Fibroblast of villous mesenchyme (primary cell): ENCODE results near the gene TFB2M. TPM values are rescaled to one million over a fixed set of nuclear protein-coding genes. Genes with fewer than 3 reads are reported as not detected.
"Not testable (repeated sequence)": the region's sequence is repeated elsewhere in the genome, so short reads cannot be mapped to it uniquely, and the experiment has no call there.

Experiments
- DNase-seq: peaks from one replicate; pipeline ENCODE4 v3.0.0-alpha.2; 2010; ENCODE audit warnings: low read depth
- H3K4me3 ChIP-seq: 2 replicates; pipeline ENCODE4 v1.5.1; 2011; ENCODE audit warnings: low read depth, mild to moderate bottlenecking, low read length
- CTCF ChIP-seq: IDR thresholded peaks from 2 replicates; pipeline ENCODE4 v1.5.1; 2012; ENCODE audit warnings: low read depth, mild to moderate bottlenecking, low read length; ENCODE audit not compliant: insufficient read depth
- total RNA-seq: library from RNA; depleted of rRNA; stranded (reverse); fragments of >200 nt; gene quantifications from 2 replicates; pipeline ENCODE4 v1.2.3, GENCODE V29; 2012

The TFB2M gene
- total RNA-seq, 1 donor: 29.4 TPM

DNA sequence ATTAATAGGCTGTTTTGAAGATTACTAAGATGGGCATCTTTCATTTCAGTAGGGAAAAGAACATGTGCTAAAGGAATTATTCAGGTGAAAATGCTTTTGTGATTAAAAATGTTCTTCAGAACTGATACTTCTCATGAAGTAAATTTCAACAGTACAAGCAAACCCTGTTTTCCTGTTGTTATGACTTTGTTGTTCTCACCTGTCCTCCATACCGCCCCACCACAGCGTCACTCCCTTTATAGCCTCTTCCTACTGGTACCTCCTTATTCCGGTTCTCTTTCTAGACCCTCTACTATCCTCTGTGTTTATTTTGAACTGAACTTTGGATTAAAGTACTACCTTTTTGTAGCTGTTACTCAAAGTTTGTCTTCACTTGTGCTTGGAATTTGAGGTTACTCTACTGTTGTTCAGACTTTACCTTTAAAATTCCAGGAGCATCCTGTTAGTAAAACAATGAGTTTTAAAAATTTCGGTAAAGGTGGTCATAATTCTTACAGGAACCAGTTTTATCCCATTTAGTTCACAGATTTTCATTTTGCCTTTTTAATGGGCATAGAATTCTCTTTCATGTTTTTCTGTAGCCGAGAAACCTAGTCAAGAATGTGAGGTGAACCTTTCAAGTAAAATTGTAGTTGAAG, 11.1 kb upstream of the TFB2M start:
- no peak for TF ChIP-seq CTCF
- H3K4me3 ChIP-seq: no peak overlapping the region
- DNase-seq: no peak

DNA sequence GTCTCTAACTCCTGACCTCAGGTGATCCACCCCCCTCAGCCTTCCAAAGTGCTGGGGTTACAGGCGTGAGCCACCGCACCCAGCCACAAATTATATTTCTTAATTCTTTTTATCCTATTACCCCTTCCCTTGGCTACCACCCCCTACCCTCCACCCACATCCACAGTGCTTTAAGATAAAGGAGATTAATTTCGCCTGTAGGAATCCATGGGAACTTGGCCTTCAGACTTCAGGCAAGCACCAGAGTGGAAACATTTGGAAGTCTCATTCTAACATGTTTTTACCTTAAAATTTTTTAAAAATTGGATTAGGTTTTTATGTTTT, 10.6 kb upstream of the TFB2M start:
- no peak for TF ChIP-seq CTCF
- no peak for DNase-seq
- H3K4me3 ChIP-seq: no peak overlapping the region

DNA sequence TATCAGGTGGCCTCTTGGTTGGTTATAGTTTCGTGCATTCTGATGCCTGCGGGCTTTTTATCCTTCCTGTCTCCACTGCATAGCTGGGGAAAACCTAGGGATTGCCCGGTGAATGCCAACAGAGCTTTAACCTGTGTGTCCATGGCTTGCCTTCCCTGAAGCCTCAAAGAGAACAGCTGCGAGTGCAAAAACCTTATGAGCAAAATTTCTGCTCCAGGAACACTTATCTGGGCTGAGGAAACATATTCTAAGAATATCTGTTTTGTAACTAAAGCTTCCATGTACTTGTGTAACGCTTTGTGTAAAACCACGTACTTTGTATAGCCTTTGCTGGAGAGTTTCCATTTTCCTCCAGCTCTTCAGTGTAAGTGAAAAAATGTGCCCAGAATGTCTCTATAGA, 7.4 kb upstream of the TFB2M start:
- DNase-seq: no peak
- H3K4me3 ChIP-seq: no peak overlapping the region
- no peak for TF ChIP-seq CTCF

- TF ChIP-seq CTCF: no peak
- DNase-seq: no peak
- H3K4me3 ChIP-seq: no peak overlapping the region
These were observed 6.7 kb upstream of the TFB2M start for GRCh38 chr1:246572785-246573184.

GRCh38 chr1:246571953-246572352, 5.9 kb upstream of the TFB2M start:
- no peak for TF ChIP-seq CTCF
- H3K4me3 ChIP-seq: no peak overlapping the region
- DNase-seq: no peak

- H3K4me3 ChIP-seq, DNase-seq: not testable (repeated sequence)
These were observed 5.2 kb upstream of the TFB2M start for GRCh38 chr1:246571309-246571708.

GRCh38 chr1:246569248-246570238, 3.5 kb upstream of the TFB2M start:
- no peak overlapping the region for H3K4me3 ChIP-seq
- no peak for DNase-seq
- no peak for TF ChIP-seq CTCF
